Lung (tissue), 16 donors: ENCODE results near the gene TIMP1. TPM values are rescaled to one million over a fixed set of nuclear protein-coding genes. Genes with fewer than 3 reads are reported as not detected.

Experiments used
- ATAC-seq: fragments of 200-7000 bp; cut with Tn5 transposase; one replicate; pipeline ENCODE4 v1.9.1; 2020; ENCODE audit warnings: moderate number of reproducible peaks; ENCODE audit not compliant: insufficient read depth, low FRiP score
- DNase-seq, 3 donors: peaks; one replicate each; pipeline ENCODE4 v3.0.0-alpha.2; 2013 to 2017
- H3K27ac ChIP-seq, 2 donors: one replicate each; pipeline ENCODE4 v1.5.1; 2013; ENCODE audit warnings: mild to moderate bottlenecking in 2 of 2, moderate library complexity in 2 of 2, control low read depth in 1 of 2, inconsistent platforms in 1 of 2, low read depth in 1 of 2, low read length in 1 of 2
- H3K27me3 ChIP-seq, 3 donors: one replicate each; pipeline ENCODE4 v1.5.1; 2013; ENCODE audit warnings: low read length in 2 of 3; ENCODE audit not compliant: control insufficient read depth in 3 of 3, insufficient read depth in 3 of 3
- H3K36me3 ChIP-seq, 4 donors: one replicate each; pipeline ENCODE4 v1.5.1; 2013; ENCODE audit warnings: low read length in 4 of 4, mild to moderate bottlenecking in 1 of 4, moderate library complexity in 1 of 4; ENCODE audit not compliant: control insufficient read depth in 4 of 4, insufficient read depth in 4 of 4
- H3K4me1 ChIP-seq, 5 donors: one replicate each; pipeline ENCODE4 v1.5.1; 2013; ENCODE audit warnings: low read length in 5 of 5, mild to moderate bottlenecking in 2 of 5, moderate library complexity in 1 of 5; ENCODE audit not compliant: control insufficient read depth in 5 of 5, insufficient read depth in 5 of 5
- H3K4me3 ChIP-seq: one replicate; pipeline ENCODE4 v1.5.1; 2013; ENCODE audit warnings: mild to moderate bottlenecking, control low read depth, moderate library complexity
- H3K9ac ChIP-seq, 2 donors: one replicate each; pipeline ENCODE4 v1.5.1; 2013; ENCODE audit warnings: low read length in 2 of 2, control low read depth in 1 of 2; ENCODE audit not compliant: insufficient read depth in 1 of 2
- H3K9me3 ChIP-seq, 4 donors: one replicate each; pipeline ENCODE4 v1.5.1; 2013; ENCODE audit warnings: low read length in 3 of 4, mild to moderate bottlenecking in 1 of 4, moderate library complexity in 1 of 4; ENCODE audit not compliant: control insufficient read depth in 4 of 4, insufficient read depth in 3 of 4
- WGBS, 2 donors: extraction: QIAGEN DNeasy Blood & Tissue Kit; methylation state at CpG; one replicate each; pipeline ENCODE4 v1.1.7; 2013; 5-methylcytosine and 5-hydroxymethylcytosine counted together
- long read RNA-seq, 5 donors: transcript quantifications; one replicate each; lab custom pipeline, GENCODE V29; 2026
- polyA plus RNA-seq, 2 donors: library from polyadenylated mRNA; stranded (reverse); fragments of 200-250 nt; gene quantifications; one replicate each; pipeline ENCODE4 v1.2.1, GENCODE V29; 2013
- total RNA-seq, 2 donors: library from RNA; depleted of rRNA in 1 of 2; stranded (reverse); fragments of >200 nt in 1 of 2; gene quantifications; one replicate each; pipeline ENCODE4 v1.2.1, GENCODE V29; 2014 to 2021
- TF ChIP-seq, protein P1 (sequence below): IDR thresholded peaks from 2 replicates; pipeline ENCODE4 v1.5.1; 2012; ENCODE audit warnings: mild to moderate bottlenecking; ENCODE audit errors: control extremely low read depth, extremely low read depth
- donor health status: control.
- donor health status: control.
- donor health status: Bipolar disorder and iron deficiency.
- donor health status: healthy.
- donor health status: DM: yes; HTN: yes; CAD: no.

TIMP1 gene
- total RNA-seq (1,000 to 10,000 TPM in 1 of 2 donors, 10 to 100 TPM in 1; 65.3 to 1,983 TPM), polyA plus RNA-seq (1,000 to 10,000 TPM; 1,299 to 2,202 TPM)
- long read RNA-seq, donor 1, transcript TIMP1-201 (6 exons, 892 nt), result major isoform, 67 of 104 reads
- long read RNA-seq, donor 1, transcript TIMP1-204 (2 exons, 595 nt), result minor isoform, 6 of 104 reads
- long read RNA-seq, donor 1, partial matches to known transcripts, result 31 of 104 reads
- long read RNA-seq, donor 1, other reads (novel, unspliced or antisense), result 0 of 104 reads
- long read RNA-seq, donor 2, transcript TIMP1-201 (6 exons, 892 nt), result major isoform, 27 of 37 reads
- long read RNA-seq, donor 2, partial matches to known transcripts, result 9 of 37 reads
- long read RNA-seq, donor 2, other reads (novel, unspliced or antisense), result 0 of 37 reads
- long read RNA-seq, donor 3, transcript TIMP1-201 (6 exons, 892 nt), result major isoform, 54 of 67 reads
- long read RNA-seq, donor 3, partial matches to known transcripts, result 9 of 67 reads
- long read RNA-seq, donor 3, other reads (novel, unspliced or antisense), result 0 of 67 reads
- long read RNA-seq, donor 4, transcript TIMP1-204 (2 exons, 595 nt), result minor isoform, 6 of 60 reads
- long read RNA-seq, donor 4, transcript TIMP1-201 (6 exons, 892 nt), result major isoform, 35 of 60 reads
- long read RNA-seq, donor 4, partial matches to known transcripts, result 18 of 60 reads
- long read RNA-seq, donor 4, other reads (novel, unspliced or antisense), result 0 of 60 reads
- long read RNA-seq, donor 5, transcript TIMP1-201 (6 exons, 892 nt), result major isoform, 78 of 110 reads
- long read RNA-seq, donor 5, partial matches to known transcripts, result 27 of 110 reads
- long read RNA-seq, donor 5, other reads (novel, unspliced or antisense), result 0 of 110 reads

DNA sequence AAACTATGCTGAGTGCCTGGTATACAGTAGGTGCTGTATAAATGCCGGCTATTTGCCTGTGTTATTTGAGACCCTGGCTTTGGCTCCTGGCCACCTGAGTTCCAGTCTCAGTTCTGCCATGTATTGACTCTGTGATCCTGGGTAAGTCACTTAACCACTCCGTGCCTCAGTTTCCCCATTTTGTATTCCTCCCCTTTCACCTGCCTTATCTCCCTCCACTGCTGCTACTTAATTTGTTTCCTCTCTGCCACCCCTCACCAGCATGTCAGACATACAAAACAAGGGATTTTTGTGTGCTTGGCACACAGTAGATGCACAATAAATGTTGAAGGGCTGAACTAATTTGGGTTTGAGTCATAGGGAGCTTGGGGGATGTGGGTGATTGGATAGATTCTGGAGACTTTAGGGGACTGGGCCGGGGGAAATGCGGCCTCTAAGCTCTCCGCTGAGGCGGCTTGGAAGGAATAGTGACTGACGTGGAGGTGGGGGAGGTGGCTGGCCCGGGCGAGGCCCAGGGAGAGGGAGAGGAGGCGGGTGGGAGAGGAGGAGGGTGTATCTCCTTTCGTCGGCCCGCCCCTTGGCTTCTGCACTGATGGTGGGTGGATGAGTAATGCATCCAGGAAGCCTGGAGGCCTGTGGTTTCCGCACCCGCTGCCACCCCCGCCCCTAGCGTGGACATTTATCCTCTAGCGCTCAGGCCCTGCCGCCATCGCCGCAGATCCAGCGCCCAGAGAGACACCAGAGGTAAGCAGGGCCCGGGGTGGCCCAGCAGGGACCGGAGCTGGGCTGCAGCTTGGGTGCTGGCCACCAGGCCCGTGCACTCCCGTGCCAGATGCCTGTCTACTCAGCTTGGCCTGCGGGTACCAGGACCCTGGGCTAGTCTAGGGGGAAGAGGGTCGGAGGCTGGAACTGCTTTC lies at the start of gene TIMP1:
TIMP1 (plus strand) TSS at position 706 of the 917 bp plus-strand sequence. CDS start 980 bp downstream, outside the sequence.
- TF ChIP-seq, protein P1, sequence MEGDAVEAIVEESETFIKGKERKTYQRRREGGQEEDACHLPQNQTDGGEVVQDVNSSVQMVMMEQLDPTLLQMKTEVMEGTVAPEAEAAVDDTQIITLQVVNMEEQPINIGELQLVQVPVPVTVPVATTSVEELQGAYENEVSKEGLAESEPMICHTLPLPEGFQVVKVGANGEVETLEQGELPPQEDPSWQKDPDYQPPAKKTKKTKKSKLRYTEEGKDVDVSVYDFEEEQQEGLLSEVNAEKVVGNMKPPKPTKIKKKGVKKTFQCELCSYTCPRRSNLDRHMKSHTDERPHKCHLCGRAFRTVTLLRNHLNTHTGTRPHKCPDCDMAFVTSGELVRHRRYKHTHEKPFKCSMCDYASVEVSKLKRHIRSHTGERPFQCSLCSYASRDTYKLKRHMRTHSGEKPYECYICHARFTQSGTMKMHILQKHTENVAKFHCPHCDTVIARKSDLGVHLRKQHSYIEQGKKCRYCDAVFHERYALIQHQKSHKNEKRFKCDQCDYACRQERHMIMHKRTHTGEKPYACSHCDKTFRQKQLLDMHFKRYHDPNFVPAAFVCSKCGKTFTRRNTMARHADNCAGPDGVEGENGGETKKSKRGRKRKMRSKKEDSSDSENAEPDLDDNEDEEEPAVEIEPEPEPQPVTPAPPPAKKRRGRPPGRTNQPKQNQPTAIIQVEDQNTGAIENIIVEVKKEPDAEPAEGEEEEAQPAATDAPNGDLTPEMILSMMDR, result no peak
- no peaks in the 10 kb centered on the region for H3K27me3 ChIP-seq
- WGBS, 2 donors, result 7 to 29% methylated on average over 19 to 28 of the region's 28 CpGs

DNA sequence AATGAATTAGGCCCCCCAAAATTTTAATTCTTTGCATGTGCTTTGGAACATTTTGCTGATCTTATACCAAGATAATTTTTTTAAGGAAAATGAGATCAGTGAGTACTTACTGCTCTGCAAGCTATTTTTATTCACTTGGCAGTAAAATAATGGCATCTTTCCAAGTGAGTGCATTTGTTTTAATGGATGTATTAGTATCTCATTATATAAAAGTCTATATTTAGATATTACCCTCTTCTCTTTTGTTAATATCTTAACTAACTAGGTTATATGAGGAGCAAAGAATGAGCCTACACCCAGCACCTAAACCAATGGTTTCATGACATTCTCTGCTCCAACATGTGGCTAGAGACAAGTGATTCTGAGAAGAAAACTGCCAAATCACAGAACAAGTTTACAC lies 42.4 kb upstream of the TIMP1 start:
- Histone ChIP-seq H3K4me3 (no peak overlapping the region), H3K27me3 (no peaks in the 10 kb centered on the region), H3K9me3 (no peaks in the 10 kb centered on the region), H3K9ac (no peak overlapping the region), H3K27ac (peak overlapping the region in 1 of 2 donors; percentile 88), H3K36me3 (no peaks in the 10 kb centered on the region), H3K4me1 (peaks cover 0 to 3% (median 0%) of the 10 kb centered on the region in 5 donors)
- TF ChIP-seq, protein P1, result no peak
- ATAC-seq, result no peak
- peak in 2 of 3 donors; percentile 58 to 83 for DNase-seq

More for the DNA sequence above, at the start of gene TIMP1:
- Histone ChIP-seq H3K27ac (peak within 1 kb of the TSS; percentile 81 to 87), H3K9ac (peak within 1 kb of the TSS; percentile 61 to 63), H3K4me1 (peaks cover 0 to 14% (median 3%) of the 10 kb centered on the region in 5 donors), H3K36me3 (peaks cover 0 to 4% (median 0%) of the 10 kb centered on the region in 4 donors), H3K4me3 (peak within 1 kb of the TSS; percentile 55), H3K9me3 (peaks cover 0 to 1% (median 0%) of the 10 kb centered on the region in 4 donors)
- peak; percentile 81 for ATAC-seq
- peak; percentile 90 to 94 (median 92) for DNase-seq

DNA sequence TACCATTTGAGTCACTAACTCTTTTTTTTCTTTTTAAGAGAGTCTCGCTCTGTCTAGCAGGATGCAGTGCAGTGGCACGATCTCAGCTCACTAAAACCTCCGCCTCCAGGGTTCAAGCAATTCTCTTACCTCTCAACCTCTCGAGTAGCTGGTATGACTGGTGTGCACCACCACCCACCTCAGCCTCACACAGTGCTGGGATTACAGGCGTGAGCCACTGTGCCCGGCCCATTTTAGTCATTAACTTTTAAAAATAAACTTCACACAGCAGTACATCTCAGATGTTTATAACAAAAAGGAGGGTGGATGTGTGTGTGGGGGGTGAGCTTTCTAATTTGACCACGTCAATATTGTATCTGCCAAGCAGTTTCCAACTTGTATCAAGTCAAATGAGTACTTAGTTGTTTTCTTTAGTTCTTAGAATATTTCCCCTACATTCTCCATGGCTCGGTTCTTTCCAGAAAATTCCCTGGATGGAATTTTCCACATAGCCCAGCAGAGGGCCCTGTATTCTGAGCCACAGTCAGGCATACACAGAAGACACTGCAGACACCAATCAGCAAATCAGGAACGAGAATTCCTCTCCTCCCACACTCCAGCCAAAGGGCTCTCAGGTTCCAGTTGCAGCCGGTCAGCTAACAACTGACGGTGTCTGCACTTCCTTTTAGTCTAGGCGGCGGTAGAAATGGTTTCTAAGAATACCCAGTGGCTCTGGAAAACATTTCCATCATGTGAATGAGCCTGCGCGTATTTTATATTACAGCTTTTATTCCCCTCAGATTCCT lies 41.3 kb upstream of the TIMP1 start:
- peaks cover 0 to 3% (median 0%) of the 10 kb centered on the region in 5 donors for H3K4me1 ChIP-seq
- no peaks in the 10 kb centered on the region for H3K36me3 ChIP-seq
- H3K9me3 ChIP-seq, result no peaks in the 10 kb centered on the region
- 32 to 38% methylated on average over 15 of the region's 15 CpGs for WGBS, 2 donors
- DNase-seq (peak; percentile 90 to 97 (median 96)), ATAC-seq (peak; percentile 93)
- no peaks in the 10 kb centered on the region for H3K27me3 ChIP-seq
- H3K27ac ChIP-seq, result peak overlapping the region in 1 of 2 donors; percentile 88
- TF ChIP-seq, protein P1, result peak; percentile 14
- H3K4me3 ChIP-seq, result no peak overlapping the region
- peak overlapping the region in 1 of 2 donors; percentile 55 for H3K9ac ChIP-seq
